GM12873 (cell line): ENCODE data around the gene TMEM17.

ENCODE experiments used
- TF ChIP-seq, protein P1 (sequence below): IDR thresholded peaks from 2 replicates; pipeline ENCODE4 v1.5.1; 2012; ENCODE audit warnings: low read depth, mild to moderate bottlenecking, moderate library complexity, low read length, control low read depth; ENCODE audit not compliant: insufficient read depth; ENCODE audit errors: missing control alignments

TMEM17 gene

DNA sequence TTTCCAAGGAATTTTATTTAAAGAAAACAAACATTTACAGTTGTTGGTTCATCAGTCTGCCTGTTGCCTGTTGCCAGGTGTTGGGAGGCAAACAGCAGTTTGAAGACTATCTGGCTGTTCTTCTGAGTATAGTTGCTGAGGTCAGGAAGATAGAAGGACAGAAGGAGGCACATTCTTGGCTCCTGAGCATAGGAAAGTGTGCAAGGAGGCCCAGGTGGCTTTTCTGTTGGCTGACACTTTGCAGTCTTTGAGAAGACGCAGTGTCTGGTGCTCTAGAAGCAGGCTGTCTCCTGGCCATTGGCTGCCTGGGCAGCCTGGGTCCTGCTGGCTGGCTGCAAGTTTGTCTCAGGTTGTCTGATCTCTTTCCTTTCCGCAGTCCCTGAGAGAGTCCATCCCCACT lies 36.4 kb downstream of the TMEM17 start:
- TF ChIP-seq, protein P1, sequence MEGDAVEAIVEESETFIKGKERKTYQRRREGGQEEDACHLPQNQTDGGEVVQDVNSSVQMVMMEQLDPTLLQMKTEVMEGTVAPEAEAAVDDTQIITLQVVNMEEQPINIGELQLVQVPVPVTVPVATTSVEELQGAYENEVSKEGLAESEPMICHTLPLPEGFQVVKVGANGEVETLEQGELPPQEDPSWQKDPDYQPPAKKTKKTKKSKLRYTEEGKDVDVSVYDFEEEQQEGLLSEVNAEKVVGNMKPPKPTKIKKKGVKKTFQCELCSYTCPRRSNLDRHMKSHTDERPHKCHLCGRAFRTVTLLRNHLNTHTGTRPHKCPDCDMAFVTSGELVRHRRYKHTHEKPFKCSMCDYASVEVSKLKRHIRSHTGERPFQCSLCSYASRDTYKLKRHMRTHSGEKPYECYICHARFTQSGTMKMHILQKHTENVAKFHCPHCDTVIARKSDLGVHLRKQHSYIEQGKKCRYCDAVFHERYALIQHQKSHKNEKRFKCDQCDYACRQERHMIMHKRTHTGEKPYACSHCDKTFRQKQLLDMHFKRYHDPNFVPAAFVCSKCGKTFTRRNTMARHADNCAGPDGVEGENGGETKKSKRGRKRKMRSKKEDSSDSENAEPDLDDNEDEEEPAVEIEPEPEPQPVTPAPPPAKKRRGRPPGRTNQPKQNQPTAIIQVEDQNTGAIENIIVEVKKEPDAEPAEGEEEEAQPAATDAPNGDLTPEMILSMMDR = no peak

DNA sequence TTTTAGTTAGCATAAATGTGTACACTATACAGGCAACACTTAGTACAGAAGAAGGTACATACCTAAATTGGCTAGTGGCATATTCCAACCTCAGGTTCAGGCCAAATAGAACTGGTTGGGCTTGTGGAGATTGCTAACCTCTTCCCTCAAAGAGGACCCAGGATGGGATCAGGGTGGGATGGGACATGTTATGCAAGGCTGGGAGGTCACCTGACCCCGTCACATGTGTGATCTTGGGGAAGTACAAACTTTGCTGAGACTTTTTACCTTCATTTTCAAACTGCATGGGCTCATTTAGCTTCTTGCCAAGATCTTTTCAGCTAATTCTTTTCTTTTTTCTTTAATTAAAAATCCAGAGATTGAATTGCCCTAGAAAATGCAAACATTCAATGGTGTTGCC lies 36.9 kb downstream of the TMEM17 start:
- TF ChIP-seq, protein P1 = no peak

DNA sequence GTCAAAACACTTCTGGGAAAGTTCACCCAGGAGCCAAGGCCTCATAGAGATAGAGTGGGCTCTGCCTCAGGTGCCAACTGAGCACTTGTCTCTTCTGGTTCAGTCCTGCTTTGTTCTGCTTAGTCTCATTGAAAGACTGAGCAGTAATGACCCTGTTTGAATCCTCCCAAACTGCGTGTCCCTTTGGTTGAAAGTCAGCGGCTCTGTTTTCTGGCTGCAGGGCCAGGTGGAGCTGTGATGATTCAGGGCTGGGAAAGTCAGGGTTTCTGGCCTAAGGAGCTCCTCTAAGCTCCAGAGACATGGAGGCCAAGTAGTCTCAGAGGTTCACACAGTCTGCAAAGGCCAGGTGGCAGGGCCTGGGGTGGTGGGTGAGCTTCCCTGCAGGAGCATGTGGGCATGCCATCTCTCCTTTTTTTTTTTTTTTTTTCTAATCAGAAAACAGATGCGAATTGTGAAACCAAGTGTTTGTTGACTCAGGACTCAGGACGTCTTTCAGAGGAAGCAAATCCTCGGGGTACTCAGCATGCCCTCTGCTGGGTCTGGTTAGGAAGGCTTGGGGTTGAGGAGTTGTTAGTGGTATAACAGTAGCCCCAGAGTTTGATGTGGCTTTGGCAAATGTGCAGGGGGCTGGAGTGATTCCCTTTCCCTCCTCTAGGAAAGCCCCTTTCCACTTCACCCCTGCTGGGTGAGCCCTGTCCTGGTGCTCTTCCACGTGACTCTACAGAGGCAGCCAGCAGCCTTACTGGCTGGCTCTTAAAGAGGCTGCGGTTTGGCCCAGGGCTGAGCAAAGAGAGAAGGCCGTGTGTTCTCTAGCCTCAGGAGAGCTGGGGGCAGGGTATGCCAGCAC lies 38.3 kb downstream of the TMEM17 start:
- TF ChIP-seq, protein P1 = peak; percentile 24

DNA sequence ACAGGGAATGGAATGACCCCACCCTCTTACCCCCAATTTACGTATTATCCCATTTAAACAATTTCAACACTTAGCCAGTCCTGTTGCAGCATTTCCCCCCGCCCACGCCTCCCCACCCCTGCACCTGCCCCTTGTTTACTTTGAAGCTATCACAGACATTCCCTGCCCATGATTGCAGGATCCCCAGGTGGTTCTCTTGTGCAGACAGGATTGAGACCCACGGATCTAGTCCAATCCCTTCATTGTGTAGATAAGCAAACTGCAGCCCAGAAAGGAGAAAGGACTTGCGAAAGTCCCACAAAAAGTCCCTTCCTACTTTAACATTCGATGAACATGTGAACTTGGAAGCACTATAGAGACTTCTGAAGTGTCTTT lies 38.9 kb downstream of the TMEM17 start:
- TF ChIP-seq, protein P1 = no peak

DNA sequence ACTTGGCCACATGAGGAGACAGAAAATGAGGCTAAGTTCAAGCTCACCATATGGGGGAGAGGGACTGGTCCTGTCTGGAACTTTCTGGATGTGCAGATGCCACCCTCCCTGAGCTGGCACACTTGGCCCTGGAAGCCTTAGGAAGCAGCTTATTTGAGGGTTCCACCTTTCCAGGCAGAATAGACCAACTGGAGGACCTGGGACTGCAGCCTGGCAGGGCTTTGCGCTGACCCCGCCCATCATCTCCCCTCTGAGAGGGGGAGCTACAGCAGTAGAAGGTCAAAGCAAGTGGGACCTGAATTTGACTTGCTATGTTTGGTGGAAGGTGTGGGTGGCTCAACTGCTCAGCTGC lies 39.5 kb downstream of the TMEM17 start:
- TF ChIP-seq, protein P1 = no peak

DNA sequence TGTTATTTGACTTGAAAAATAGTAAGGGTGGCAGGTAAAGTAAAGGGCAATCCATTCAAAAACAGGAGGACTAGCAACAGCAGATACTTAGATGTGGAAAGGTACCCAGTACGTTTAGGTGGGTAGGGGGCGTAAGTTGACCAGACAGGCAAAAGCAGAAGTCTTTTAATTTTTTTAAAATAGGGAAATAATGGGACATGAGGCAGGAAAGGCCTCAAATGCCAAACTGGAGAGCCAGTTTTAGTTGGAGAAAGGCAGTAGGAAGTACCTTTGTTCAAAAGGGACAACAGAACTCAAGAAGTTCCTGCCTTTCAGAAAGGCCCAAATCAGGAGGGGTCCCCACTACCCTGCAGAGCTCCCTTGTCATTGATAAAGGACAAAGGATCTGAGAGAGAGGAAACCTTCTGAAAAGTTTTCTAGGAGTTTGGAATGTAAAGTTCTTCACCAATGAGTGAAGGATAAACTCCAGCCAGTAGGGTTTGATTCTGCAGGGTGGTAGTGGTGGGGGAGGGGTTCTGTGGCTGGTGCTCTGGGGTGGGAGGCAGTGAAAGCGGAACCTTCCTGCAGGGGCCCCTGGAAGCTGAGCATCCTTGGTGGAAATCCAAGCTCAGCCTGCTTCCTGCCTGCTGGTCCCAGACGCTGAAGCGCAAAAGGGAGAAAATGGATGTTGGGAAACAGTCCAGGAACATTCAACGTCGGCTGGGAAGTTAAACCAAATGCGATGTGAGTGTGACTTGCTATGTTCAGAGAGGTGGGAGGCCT lies 40.1 kb downstream of the TMEM17 start:
- TF ChIP-seq, protein P1 = no peak

DNA sequence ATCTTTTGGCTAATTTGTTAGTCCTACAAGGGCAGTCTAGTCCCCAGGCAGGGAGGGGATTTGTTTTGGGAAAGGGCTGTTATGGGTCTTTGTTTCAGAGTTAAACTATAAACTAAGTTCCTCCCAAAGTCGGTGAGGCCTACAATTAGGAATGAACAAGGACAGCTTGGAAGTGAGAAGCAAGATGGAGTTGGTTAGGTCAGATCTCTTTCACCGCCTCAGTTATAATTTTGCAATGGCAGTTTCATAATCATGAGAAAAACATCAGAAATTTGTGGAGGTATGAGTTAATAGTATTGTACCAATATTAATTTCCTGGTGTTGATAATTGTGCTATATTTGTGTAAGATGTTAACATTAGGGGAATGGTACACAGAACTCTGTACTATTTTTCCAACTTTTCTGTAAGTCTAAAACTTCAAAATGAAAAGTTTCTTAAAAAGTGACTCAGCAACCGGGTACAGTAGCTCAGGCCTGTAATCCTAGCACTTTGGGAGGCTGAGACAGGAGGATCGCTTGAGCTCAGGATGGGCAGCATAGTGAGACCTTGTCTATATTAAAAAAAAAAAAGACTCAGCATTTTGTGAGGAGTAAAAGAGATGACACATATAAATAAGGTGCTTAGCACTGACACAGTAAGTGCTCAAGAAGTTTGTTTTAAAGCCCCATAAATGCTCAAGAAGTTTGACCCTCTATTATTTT lies 40.8 kb downstream of the TMEM17 start:
- TF ChIP-seq, protein P1 = no peak
